GM19463 (cell line): ENCODE data around the gene C4A.
"Not testable (repeated sequence)": the region's sequence is repeated elsewhere in the genome, so short reads cannot be mapped to it uniquely, and the experiment has no call there.

Source experiments
- ATAC-seq: cut with Tn5 transposase; IDR thresholded peaks from one replicate; pipeline ENCODE4 v1.9.1; 2021; ENCODE audit warnings: mild to moderate bottlenecking, moderate library complexity; ENCODE audit not compliant: unreplicated experiment

The C4A gene

GRCh38 chr6:32014547-32014946 lies 32.7 kb downstream of the C4A start, which contains the start of gene C4B:
Gene C4B (plus strand): TSS chr6:32014795. CDS start chr6:32014846, 51 bp downstream.
- not testable (repeated sequence) for ATAC-seq

- not testable (repeated sequence) for ATAC-seq
Observed at GRCh38 chr6:32022100-32022499, 40.2 kb downstream of the C4A start.

- not testable (repeated sequence) for ATAC-seq
Observed at GRCh38 chr6:32028631-32029030, 46.8 kb downstream of the C4A start.

GRCh38 chr6:32029553-32029952 lies 47.7 kb downstream of the C4A start:
- not testable (repeated sequence) for ATAC-seq

- not testable (repeated sequence) for ATAC-seq
Observed at GRCh38 chr6:32035283-32036013, 53.6 kb downstream of the C4A start.

- not testable (repeated sequence) for ATAC-seq
Observed at GRCh38 chr6:32037136-32037535, 55.3 kb downstream of the C4A start.

GRCh38 chr6:32037598-32038524 lies 56.0 kb downstream of the C4A start, which contains the start of gene CYP21A2:
Gene CYP21A2 (plus strand): TSS chr6:32038415. CDS start chr6:32038423, 8 bp downstream.
- not testable (repeated sequence) for ATAC-seq

- not testable (repeated sequence) for ATAC-seq
Observed at GRCh38 chr6:32038878-32039277, 57.0 kb downstream of the C4A start.

- ATAC-seq: not testable (repeated sequence)
Observed at GRCh38 chr6:32039321-32040274, 57.7 kb downstream of the C4A start.

GRCh38 chr6:32040299-32041049 lies 58.6 kb downstream of the C4A start:
- ATAC-seq: not testable (repeated sequence)

GRCh38 chr6:32041050-32041321 lies 59.1 kb downstream of the C4A start:
- ATAC-seq: not testable (repeated sequence)

GRCh38 chr6:32041385-32041784 lies 59.5 kb downstream of the C4A start:
- ATAC-seq: not testable (repeated sequence)

GRCh38 chr6:32042276-32042675 lies 60.4 kb downstream of the C4A start:
- not testable (repeated sequence) for ATAC-seq

GRCh38 chr6:32043589-32044380 lies 61.9 kb downstream of the C4A start:
- not testable (repeated sequence) for ATAC-seq

GRCh38 chr6:32044916-32045315 lies 63.1 kb downstream of the C4A start:
- not testable (repeated sequence) for ATAC-seq

- no peak for ATAC-seq
Observed at GRCh38 chr6:32045811-32046449, 64.1 kb downstream of the C4A start.

- ATAC-seq: no peak
Observed at GRCh38 chr6:32046450-32047083, 64.7 kb downstream of the C4A start.

- ATAC-seq: no peak
Observed at GRCh38 chr6:32047084-32047478, 65.2 kb downstream of the C4A start.
